Activated CD8-positive, alpha-beta memory T cell treated with anti-CD3 and anti-CD28 coated beads for 24 hours (primary cell): ENCODE data around the gene LCP1.
A peak's percentile ranks its signal among the peaks of the same experiment; 100 is the strongest.

Experiments
- DNase-seq: peaks from one replicate; pipeline ENCODE4 v3.0.0-alpha.2; 2020

LCP1 gene

GRCh38 chr13:46154136-46154801, 27.7 kb downstream of the LCP1 start:
- no peak for DNase-seq

DNA sequence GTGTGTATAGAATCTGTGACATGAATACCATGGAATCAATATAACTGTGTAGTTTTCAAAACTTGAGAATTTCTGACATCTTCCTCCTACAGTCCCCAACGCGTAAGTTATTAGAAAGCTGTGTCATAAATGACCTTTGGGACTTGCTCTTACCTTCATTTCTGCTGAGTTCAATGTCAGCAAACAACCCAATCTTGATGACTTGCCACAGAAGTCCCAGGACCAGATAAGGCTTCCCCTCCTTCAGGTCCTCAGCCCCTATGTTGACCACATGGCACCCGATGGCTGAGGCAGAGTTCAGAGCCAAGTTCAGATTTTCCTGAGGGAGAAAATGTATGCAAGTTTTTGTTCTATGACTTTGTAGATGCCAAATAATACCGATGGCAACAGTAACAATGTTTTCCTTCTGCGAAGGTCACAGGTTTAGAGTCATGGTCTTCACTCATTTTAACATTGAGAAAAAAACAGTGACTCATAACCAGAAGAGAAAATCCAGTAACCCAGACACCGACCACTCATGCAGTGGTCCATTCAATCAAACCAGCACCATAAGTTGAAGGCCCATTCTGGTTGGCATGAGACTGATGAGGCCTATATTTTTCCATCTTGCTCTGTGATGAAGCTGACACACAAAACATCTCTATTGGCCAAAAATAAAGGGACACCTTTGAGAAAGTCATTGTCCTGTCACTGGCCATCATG, 29.2 kb downstream of the LCP1 start:
- no peak for DNase-seq

- DNase-seq: no peak
Observed at GRCh38 chr13:46150134-46150693, 31.8 kb downstream of the LCP1 start.

- DNase-seq: no peak
Observed at GRCh38 chr13:46149272-46150133, 32.5 kb downstream of the LCP1 start.

DNA sequence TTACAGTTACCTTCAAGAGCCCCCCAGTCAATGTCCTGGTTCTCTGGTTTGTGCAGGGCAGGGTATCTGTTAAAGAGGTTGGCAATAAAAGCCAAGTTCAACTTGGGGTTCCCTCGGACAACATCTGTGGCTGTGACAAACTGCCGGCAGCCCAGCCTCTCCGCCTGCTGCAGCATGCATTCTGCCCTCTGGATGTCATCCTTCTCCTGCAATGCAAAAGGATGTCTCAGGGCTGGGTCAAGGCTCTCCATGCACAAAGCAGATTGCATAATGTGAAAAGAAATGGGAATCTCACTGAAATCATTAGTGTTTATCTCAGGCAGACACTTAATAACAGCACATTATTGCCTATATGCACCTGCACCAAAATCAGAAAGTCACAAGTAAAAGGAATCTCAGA, 35.1 kb downstream of the LCP1 start:
- DNase-seq: no peak

DNA sequence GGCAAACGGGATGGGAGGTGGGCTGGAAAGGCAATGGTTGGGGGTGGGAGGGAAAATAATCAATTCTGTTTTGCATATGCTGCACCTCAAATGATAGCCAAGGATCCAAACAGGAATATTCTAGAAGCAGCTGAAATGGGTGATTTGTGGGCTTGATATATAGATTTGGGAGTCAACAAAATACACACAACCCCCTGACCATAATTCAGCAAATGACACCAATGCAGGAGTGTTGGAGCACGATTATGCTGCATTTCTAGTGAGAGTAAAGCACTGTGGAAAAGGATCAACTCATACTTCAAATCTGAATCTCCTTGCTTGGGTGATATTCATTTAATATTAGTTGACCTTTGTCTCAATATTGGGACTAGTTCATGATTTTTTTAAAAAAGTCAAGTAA, 36.0 kb downstream of the LCP1 start:
- no peak for DNase-seq

GRCh38 chr13:46145135-46145534, 36.8 kb downstream of the LCP1 start:
- no peak for DNase-seq

- no peak for DNase-seq
Observed at GRCh38 chr13:46143184-46143701, 38.7 kb downstream of the LCP1 start.

DNA sequence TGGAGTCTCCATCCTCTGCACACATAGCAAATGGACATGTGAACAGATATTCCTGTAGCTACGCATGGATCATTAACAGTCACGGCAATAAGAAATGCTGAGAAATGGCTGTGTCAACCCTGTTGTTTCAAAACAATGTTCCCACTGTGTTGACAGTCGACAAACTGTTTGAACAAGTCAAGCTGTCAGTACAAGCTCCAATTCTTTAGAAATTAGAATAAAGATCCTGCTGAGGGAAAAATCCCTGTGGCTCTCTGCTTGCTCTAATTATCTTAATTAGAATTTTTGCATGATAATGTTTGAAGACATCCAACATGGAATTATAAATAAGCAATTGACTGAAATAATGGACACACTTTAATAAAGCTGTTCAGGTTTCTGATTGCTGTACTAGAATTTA, 39.2 kb downstream of the LCP1 start:
- no peak for DNase-seq

DNA sequence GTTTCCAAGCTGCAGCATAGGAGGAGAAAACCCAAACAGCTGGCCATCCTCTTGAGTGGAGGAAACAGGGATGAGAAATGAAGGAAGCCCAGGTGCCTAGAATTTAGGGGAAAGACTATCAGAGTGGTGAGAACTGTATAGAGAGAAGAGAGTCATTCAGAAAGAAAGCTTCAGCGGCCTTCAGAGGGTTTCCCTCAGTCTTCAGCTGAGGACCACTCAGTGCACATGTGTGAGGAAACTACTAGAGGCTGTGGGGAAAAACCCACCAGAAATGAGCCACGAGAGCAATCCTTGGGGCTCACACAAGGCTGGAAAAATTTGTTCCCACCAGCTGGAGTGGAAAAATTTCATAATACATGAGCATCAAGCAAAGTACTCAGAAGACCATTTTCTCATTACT, 41.9 kb downstream of the LCP1 start:
- no peak for DNase-seq

DNA sequence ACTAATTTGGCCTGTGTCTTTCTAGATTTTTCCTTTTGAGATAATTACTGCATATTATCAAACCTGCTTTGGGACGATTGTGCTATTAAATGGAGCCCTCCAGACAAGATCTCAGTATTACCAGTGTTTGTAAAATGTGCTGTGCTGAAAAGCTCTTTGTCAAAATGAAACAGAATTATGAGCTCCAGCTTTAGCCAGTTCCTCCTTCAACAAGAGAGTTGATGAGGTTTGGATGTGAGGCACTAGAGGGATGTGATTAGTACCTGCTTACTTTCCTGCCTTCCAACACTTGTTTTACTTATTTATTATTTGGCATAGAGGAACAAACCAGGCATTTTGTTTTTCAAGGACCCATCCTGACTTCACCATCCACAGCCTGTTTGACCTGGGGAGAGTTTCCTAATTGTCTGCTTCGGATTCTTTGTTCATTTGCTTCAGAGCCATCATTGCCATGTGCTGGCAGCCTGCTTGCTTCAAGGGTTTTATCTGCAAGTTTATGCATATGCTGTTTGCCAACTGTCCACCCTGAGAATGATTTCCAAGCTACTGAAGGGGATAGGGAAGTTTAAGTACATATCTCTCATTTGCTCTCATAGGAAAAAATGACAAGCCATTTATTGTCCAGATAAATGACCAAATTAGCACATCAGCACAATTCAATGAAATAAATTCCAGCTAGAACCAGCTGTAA, 44.2 kb downstream of the LCP1 start:
- DNase-seq: no peak

DNA sequence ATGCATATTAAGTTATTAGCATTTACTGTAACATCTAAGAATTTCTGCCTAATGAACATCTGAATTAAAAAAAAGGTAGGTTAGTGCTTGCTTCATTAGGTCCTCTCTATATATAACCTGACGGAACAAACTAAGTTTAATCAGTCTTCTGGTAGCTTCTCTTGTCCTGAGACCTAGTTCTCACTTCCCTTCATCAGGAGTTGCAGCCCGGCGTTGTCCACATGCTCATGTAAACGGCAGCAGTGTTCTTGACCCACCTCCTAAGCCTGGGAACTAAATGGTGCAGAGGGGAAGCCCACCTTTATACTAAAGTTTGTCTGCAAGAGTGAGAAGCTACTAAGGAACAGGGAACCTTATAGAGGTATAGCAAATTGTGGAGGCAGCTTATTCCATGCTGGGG, 45.3 kb downstream of the LCP1 start:
- no peak for DNase-seq

DNA sequence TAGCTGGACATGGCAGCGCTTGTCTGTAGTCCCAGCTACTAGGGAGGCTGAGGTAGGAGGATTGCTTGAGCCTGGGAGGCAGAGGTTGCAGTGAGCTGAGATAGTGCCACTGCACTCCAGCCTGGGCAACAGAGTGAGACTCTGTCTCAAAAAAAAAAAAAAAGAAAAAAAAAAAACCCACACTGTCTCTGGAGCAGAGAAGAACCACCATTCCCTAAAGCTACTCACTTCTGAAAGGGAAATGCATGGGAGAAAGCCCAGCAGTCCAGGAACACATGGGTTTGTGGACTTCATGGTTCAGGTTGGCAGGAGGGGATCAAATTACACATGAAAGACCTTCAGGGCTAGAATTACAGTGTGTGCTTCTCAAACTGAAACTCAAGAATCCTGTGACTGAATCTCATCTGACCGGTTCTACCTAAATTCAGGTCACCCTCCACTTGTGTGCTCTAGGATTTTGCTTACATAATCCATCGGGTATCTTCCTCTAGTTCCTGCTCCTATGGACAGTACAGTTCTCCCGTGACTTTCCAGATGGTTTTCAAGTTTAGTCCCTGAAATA, 46.9 kb downstream of the LCP1 start:
- no peak for DNase-seq

DNA sequence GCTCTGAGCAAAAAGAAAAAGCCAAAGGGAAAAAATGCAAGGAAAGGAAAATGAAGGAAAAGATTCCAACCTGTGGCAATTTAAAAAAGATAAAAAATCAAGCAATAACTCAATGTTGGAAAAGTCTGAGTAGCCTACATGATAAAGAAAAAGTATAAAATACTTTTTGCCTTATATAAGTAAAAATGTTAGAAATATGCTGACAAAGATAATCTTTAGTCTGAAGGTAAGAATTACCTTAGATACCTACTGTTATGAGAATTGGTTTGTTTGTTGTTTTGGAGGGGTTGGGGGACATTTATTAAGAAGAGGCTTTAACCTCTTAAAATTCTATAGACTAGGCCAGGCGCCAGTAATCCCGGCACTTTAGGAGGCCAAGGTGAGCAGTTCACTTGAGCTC, 47.5 kb downstream of the LCP1 start:
- no peak for DNase-seq

DNA sequence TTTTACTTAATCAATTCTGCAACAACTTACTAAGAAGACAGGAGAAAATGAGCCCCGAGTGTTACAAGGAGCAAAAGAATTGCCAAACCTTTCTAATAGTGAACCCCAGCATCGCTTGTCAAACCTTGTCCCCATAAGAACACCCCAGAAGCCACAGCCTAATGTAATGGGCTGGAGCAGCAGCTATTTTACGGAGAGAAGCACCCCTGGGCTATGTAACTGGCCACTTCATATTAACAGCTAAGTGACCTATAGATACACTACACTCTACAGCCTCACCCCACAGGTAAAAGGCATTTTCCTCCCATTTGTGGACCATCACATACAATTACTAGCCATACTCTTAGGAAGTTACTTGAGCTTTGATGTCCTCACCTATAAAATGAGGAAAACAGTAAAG, 49.9 kb downstream of the LCP1 start:
- no peak for DNase-seq

DNA sequence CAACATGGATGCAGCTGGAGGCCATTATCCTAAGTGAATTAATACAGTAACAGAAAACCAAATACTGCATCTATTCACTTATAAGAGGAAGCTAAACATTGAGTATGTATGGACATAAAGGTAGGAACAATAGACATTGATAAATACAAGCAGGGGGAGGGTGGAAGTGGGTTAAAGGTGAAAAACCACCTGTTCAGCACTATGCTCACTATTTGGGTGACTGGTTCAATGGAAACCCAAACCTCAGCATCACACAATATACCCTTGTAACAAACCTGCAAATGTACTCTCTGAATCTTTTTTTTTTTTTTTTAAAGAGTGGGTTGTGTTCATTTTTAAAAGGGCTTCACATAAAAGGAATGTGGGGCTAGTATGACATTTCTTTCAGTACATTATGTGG, 50.3 kb downstream of the LCP1 start:
- DNase-seq: no peak

DNA sequence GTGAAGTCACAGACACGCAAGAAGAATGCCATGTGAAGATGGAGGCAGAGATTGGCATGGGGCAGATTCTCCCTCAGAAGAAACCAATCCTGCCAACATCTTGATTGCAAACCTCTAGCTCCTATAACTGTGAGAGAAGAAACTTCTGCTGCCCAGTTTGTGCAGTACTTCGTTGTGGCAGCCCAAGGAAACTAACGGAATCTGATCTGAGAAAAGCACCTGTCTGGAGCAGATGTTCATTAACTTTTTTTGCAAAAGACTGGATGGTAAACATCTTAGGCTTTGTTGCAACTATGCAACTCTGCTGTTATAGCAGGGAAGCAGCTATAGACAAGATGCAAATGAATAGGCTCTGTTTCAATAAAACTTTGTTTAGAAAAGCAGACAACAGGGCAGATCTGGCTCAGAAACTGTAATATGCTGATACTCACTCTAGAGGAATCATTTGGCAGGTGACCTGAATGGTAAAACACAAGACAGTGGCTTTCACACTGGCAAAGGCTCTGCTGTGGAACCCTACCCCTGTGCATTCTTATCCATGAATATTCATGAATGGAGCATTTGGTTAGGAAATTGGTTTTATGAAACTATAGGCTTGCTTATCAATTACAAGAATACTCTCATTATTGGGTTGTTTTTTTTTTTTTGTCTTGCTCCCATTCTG, 51.9 kb downstream of the LCP1 start:
- no peak for DNase-seq

DNA sequence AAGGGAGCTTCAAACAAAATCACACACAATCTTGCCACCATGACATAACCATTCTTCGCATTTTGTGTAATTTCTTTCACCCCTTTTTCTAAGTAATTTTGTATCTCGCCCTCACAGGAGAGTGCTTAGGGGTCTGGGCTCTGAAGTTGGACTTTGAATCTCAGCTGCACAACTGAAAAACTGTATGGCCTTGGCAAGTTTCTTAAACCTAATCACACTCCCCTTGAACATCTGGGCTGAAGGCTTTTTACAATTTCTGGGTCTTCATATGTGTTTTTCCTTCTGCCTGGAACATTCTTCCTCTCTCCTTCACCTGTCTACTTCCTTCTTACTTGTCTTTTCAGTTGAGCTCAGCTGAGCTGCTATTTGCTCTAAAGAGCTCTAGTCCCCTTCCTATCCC, 52.9 kb downstream of the LCP1 start:
- DNase-seq: no peak

DNA sequence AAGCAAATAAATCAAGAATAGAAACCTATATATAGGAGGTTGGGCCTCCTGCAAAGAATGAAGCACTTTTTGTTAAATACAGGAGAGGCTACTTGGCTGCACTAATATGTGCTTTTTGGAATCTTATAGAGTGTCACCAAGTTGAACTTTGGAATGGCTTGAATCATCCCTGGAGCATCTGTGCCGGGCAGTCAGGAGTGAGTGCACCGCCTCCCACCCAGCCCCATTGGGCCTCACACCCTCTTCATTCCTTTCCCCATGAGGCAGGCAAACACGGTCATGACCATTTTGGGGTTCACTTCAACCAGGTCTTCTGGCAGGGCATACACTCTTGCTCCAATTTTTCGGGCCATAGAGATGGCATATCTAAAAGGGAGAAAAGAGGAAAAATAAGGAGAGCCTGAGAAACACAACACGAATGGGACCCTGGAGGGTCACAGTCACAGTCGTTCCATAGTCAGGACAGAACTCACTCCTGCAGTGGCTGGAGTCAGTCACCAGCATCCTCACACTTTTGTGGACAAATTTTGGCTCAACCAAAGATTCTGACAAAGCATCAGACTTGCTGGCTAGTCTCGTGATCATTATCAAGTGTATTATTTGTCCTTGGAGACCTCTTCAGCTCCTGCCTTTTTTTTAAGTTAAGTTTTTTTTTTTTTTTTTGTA, 54.5 kb downstream of the LCP1 start:
- no peak for DNase-seq

DNA sequence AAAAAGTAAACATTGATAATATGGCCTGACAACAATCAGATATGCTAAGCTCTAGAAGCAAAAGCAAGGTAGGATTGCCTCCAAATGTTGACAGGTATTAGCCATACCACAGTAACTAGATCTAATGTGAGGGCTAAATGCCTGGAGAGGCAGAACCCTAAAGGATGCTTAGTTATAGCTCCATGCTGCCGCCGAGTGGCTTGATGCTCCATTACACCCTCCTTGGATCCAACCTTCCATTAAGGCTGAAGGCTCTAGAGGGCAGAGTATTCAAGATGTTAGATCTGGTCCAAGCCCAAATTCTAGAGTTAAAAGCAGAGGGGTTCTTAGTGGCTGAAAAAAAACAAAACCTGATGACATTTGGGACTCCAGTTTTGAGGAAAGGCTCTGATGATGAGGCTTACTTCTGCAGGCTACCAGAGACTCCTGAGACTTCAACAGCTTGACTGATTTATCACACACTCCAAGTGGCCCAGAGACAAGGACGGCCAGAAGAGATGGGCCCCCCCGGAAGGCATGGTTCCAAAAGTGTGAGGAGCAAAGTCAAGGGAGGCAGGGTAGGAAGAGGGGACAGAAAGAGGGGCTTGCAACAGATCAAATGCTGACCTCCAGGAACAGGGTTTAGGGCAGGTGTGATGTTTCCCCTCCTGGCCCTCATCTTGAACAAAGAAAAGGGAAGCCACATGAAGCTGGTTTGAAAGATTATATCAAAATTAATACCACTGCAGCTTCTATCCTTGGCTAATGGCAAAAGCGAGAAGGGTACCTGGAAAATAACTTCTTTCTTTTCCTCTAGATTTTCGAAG, 55.2 kb downstream of the LCP1 start:
- DNase-seq: peak; percentile 75
